Epithelial cell of proximal tubule (primary cell): Measurements from ENCODE around the gene PALM3. TPM values are rescaled to one million over a fixed set of nuclear protein-coding genes. Genes with fewer than 3 reads are reported as not detected.

ENCODE experiments used
- DNase-seq: peaks from one replicate; pipeline ENCODE4 v3.0.0-alpha.2; 2011; ENCODE audit warnings: low read depth
- H3K4me3 ChIP-seq: 2 replicates; pipeline ENCODE4 v1.5.1; 2011; ENCODE audit warnings: low read depth, mild to moderate bottlenecking, low read length
- total RNA-seq: library from RNA; depleted of rRNA; stranded (reverse); fragments of >200 nt; gene quantifications from 2 replicates; pipeline ENCODE4 v1.2.3, GENCODE V29; 2015
- TF ChIP-seq, protein P1 (sequence below): conservative IDR thresholded peaks from 2 replicates; pipeline ENCODE4 v1.5.1; 2012; ENCODE audit warnings: low read depth, mild to moderate bottlenecking, low read length

The PALM3 gene
- total RNA-seq, 1 donor from 2014 or later: 0.17 TPM

DNA sequence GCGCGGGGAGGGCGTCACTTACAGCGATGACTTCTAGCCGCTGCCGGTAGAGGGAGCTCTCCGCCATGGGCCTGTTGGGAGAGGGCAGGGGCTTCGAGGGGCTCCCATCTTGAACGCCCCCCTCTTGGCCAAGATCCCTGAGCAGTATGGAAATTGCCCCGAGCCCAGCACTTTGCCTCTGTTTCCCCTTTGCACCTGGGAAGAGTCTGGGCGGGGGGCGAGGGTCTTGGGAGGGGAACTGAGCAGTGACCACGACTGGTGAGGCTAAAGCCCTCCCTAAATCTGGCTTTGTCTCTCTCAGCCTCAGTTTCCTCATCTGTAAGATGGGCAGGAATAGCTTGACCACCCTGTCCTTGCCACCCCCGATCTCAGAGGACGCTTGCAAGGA, 2.8 kb downstream of the PALM3 start:
- no peak for DNase-seq
- H3K4me3 ChIP-seq: no peak overlapping the region

DNA sequence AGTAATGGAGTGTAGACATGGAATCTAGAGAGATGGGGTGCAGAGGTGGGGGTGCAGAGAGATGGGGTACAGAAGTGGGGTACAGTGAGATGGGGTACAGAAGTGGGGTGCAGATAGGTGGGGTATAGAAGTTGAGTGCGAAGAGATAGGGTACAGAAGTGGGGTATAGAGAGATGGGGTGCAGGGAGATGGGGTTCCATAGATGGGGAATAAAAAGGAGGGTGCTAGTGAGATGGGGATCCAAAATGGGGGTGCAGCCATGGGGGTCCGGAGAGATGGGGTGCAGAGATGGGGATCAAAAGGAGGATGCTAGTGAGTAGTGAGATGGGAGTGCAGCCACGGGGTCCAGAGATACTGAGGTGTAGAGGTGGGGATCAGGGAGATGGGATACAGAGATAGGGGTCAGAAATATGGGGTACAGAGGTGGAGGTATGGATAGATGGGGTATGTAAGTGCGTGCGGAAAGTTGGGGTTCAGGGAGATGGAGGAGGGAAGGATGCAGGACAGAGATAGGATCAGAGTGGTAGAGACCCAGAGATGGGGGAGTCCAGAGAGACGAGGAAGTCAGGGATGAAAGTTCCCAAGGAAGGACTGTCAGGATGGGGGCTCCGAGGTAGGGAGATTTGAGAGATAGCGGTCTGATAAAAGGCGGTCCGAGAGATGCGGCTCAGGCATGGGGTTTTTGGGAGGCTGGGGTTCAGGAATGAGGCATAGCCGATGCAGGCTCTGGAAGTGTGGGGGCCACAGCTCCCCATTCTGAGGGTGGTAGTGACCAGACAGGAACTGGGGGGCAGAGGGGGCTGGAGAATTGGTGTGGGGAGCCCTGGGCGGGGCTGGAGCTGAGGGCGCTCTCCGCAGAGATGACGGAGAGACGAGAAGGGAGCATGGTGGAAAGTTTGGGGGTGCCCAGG, 3.4 kb downstream of the PALM3 start:
- H3K4me3 ChIP-seq: no peak overlapping the region
- TF ChIP-seq, protein P1, sequence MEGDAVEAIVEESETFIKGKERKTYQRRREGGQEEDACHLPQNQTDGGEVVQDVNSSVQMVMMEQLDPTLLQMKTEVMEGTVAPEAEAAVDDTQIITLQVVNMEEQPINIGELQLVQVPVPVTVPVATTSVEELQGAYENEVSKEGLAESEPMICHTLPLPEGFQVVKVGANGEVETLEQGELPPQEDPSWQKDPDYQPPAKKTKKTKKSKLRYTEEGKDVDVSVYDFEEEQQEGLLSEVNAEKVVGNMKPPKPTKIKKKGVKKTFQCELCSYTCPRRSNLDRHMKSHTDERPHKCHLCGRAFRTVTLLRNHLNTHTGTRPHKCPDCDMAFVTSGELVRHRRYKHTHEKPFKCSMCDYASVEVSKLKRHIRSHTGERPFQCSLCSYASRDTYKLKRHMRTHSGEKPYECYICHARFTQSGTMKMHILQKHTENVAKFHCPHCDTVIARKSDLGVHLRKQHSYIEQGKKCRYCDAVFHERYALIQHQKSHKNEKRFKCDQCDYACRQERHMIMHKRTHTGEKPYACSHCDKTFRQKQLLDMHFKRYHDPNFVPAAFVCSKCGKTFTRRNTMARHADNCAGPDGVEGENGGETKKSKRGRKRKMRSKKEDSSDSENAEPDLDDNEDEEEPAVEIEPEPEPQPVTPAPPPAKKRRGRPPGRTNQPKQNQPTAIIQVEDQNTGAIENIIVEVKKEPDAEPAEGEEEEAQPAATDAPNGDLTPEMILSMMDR: no peak
- no peak for DNase-seq

More for the DNA sequence above, 2.8 kb downstream of the PALM3 start:
- TF ChIP-seq, protein P1: peak; percentile 76

DNA sequence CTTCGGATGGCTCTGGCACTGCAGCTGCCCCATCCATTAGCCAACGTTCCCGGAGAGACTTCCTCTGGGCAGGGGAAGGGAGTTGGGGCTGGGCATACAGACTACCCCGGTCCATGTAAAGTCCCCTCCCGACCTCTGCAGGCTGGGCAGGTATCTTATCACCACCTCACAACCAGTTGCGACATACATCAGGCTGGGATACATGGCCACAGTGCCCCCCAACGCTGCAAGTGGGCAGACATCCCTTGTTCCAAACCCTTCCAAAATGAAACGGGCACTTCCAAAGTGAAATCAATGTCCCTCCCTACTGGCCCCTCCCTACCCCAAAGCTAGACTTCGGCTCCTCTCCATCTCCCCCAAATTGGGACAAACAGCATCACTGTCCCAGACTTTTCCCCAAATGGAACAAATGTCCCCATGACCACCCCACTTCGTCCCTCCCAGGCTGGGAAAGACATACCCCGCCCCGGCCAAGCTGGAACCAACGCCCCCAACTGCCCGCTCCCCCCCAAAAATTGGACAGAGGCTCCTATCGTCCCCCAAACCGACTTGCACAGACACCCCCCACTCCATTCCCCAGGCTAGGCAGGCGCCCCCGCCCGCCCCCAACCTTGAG, 5.0 kb downstream of the PALM3 start:
- TF ChIP-seq, protein P1: no peak
- no peak for DNase-seq
- H3K4me3 ChIP-seq: no peak overlapping the region

DNA sequence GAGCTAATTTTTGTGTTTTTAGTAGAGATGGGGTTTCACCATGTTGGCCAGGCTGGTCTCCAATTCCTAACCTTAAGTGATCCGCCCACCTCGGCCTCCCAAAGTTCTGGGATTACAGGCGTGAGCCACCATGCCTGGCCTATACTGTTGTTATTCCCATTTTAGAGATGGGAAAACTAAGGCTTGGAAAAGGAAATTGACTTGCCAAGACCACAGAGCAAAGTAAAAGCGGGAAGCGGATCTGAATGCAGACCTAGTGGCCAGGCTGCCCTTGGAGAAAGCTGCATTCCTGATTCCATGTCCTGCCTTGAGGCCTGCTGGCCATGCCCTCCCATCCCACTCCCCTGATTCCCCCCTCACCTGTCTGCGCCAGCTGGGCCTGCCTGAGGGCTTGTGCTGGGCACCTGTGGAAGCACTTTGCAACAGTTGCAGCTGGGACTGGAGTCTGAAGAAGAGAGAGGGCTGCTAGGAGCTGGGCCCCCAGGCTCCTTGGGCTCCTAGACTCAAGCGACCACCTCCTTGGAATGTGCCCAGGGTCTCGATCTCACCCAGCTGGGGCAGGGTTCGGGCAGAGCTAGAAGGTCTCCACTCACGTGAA, 5.7 kb downstream of the PALM3 start:
- DNase-seq: no peak
- TF ChIP-seq, protein P1: no peak
- H3K4me3 ChIP-seq: no peak overlapping the region

DNA sequence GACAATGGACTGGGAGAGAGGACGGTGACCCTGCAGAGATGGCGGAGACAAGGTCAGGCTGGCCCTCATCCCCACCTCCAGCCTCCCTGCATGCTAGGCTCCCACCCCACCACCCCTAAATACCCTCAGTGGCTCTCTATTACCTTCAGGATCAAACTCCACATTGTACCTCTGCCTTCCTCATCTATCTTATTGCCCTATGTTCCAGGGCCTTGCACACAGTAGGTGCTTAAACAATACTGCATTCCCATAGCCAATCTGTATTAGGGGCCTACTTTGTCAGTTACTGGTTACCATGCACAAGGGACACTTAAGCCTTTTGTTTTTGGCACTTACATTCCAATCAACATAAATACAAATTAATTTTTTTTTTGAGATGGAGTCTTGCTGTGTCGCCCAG, 6.5 kb downstream of the PALM3 start:
- H3K4me3 ChIP-seq: no peak overlapping the region
- no peak for DNase-seq
- TF ChIP-seq, protein P1: no peak

DNA sequence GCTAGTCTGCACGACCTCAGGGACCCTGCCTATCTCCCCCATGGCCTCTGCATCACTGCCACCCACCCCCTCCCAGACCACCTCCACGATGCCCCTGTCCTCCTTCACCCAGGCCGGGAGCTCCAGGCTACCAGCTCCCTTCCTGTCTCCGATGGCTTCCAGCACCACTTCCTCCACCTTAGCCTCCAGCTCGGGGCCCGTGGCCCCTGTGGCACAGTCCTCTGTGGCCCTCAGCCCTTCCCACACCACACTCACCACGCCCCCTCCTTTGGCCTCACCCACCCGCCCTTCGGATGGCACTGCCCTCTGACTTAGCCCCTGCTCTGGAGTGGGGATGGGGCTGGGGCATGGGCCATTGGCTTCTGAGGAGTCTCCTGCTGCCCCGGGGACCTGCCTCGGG, 7.2 kb downstream of the PALM3 start:
- TF ChIP-seq, protein P1: no peak
- H3K4me3 ChIP-seq: no peak overlapping the region
- DNase-seq: no peak
